GM12878 (cell line): ENCODE results near the gene FLII. TPM values are rescaled to one million over a fixed set of nuclear protein-coding genes. Genes with fewer than 3 reads are reported as not detected.

ENCODE experiments used
- ATAC-seq: fragments of 200-7000 bp; cut with Tn5 transposase; 3 replicates; pipeline ENCODE4 v1.9.1; 2020; ENCODE audit warnings: mild to moderate bottlenecking, moderate library complexity
- BruUV-seq: library from RNA; stranded (reverse); fragments of 400-500 nt; replicated peaks from 2 replicates; lab custom pipeline; 2021; lab: Mats Ljungman, UMichigan
- CTCF ChIA-PET: fragments of 300-600 bp; sonication (Branson Sonifier 250); formaldehyde crosslinking; extraction: SDS; loops from one replicate; lab custom pipeline; 2021; ENCODE audit warnings: inconsistent platforms; lab: Yijun Ruan, JAX
- POLR2A ChIA-PET: fragments of 350-600 bp; formaldehyde crosslinking; extraction: SDS; loops from one replicate; lab custom pipeline; 2021; ENCODE audit warnings: inconsistent platforms; lab: Charles Lee
- RAD21 ChIA-PET: fragments of 300-600 bp; sonication (Branson Sonifier 250); formaldehyde crosslinking; loops from one replicate; lab custom pipeline; 2023; ENCODE audit warnings: antibody characterized with exemption; ENCODE audit not compliant: unreplicated experiment; lab: Charles Lee
- SMC1A ChIA-PET: fragments of 300-600 bp; sonication (Branson Sonifier 250); formaldehyde crosslinking; loops from one replicate; lab custom pipeline; 2023; ENCODE audit not compliant: unreplicated experiment, uncharacterized antibody; lab: Charles Lee
- DNase-seq: peaks from one replicate; pipeline ENCODE4 v3.0.0-alpha.2; 2011; ENCODE audit warnings: low read depth, low spot score
- FAIRE-seq: peaks from 3 replicates; lab custom pipeline; 2011; peaks lifted over from hg19 to GRCh38; lab: Jason Lieb, UNC
- H2AFZ ChIP-seq: 2 replicates; pipeline ENCODE4 v1.6.0; 2011; ENCODE audit warnings: low read depth, low read length, control low read depth; ENCODE audit not compliant: control insufficient read depth
- H3K27ac ChIP-seq: 2 replicates; pipeline ENCODE4 v1.5.1; 2011; ENCODE audit warnings: control low read depth; ENCODE audit not compliant: control insufficient read depth, insufficient read depth
- H3K27me3 ChIP-seq, 2 experiments: replicated peaks in 1 of 2; 2 replicates each; pipeline versions ENCODE4 v1.6.0 to v1.6.1; 2011; ENCODE audit warnings: low read length in 1 of 2; ENCODE audit not compliant: control insufficient read depth in 2 of 2, insufficient read depth in 2 of 2
- H3K36me3 ChIP-seq, 2 experiments: 2 replicates each; pipeline ENCODE4 v1.5.1; 2011; ENCODE audit warnings: low read length in 1 of 2; ENCODE audit not compliant: control insufficient read depth in 2 of 2, insufficient read depth in 2 of 2
- H3K4me1 ChIP-seq: 2 replicates; pipeline ENCODE4 v1.6.1; 2011; ENCODE audit warnings: mild to moderate bottlenecking, low read length, moderate library complexity, mixed read lengths; ENCODE audit not compliant: control insufficient read depth, insufficient read depth
- H3K4me2 ChIP-seq: 2 replicates; pipeline ENCODE4 v1.6.0; 2011; ENCODE audit warnings: control low read depth; ENCODE audit not compliant: control insufficient read depth, insufficient read depth
- H3K4me3 ChIP-seq: fragments of 200-600 bp; sonication (generic); 2 replicates; pipeline ENCODE4 v1.5.1; 2016
- H3K79me2 ChIP-seq: 2 replicates; pipeline ENCODE4 v1.6.0; 2011; ENCODE audit warnings: low read length; ENCODE audit not compliant: control insufficient read depth, insufficient read depth
- H3K9ac ChIP-seq: 2 replicates; pipeline ENCODE4 v1.8.0; 2011; ENCODE audit warnings: low read length, control low read depth, mixed read lengths; ENCODE audit not compliant: control insufficient read depth, insufficient read depth
- H3K9me3 ChIP-seq: replicated peaks from 3 replicates; pipeline ENCODE4 v1.5.1; 2011; ENCODE audit warnings: mild to moderate bottlenecking, low read length; ENCODE audit not compliant: control insufficient read depth, insufficient read depth
- H4K20me1 ChIP-seq: 2 replicates; pipeline ENCODE4 v1.6.0; 2011; ENCODE audit not compliant: control insufficient read depth, insufficient read depth
- BRCA1 ChIP-seq: IDR thresholded peaks from 2 replicates; pipeline ENCODE4 v1.6.1; 2011; ENCODE audit warnings: low read depth, low read length, improper control_type of control experiment
- HDGF ChIP-seq: fragments of 450-650 bp; IDR thresholded peaks from 2 replicates; pipeline ENCODE4 v1.6.1; 2016; ENCODE audit warnings: antibody characterized with exemption
- KAT2A ChIP-seq: conservative IDR thresholded peaks from 2 replicates; pipeline ENCODE4 v1.6.1; 2011; ENCODE audit warnings: low read depth, low read length; ENCODE audit not compliant: control insufficient read depth
- MEF2A ChIP-seq: IDR thresholded peaks from 2 replicates; pipeline ENCODE4 v1.6.1; 2011; ENCODE audit warnings: low read depth, mild to moderate bottlenecking, low read length, moderate library complexity; ENCODE audit not compliant: insufficient read depth
- MYC ChIP-seq: IDR thresholded peaks from 2 replicates; pipeline ENCODE4 v1.6.1; 2011; ENCODE audit warnings: mild to moderate bottlenecking, low read length, moderate library complexity, inconsistent platforms; ENCODE audit not compliant: insufficient read depth, insufficient replicate concordance, insufficient read length, severe bottlenecking
- NBN ChIP-seq: fragments of 450-650 bp; IDR thresholded peaks from 2 replicates; pipeline ENCODE4 v1.6.1; 2016
- NR2C2 ChIP-seq: IDR thresholded peaks from 2 replicates; pipeline ENCODE4 v1.6.1; 2011; ENCODE audit warnings: borderline replicate concordance, low read depth; ENCODE audit not compliant: control insufficient read depth, insufficient read length
- NR2F1 ChIP-seq: fragments of 450-650 bp; conservative IDR thresholded peaks from 2 replicates; pipeline ENCODE4 v1.6.1; 2017; ENCODE audit warnings: mild to moderate bottlenecking
- RCOR1 ChIP-seq: conservative IDR thresholded peaks from 2 replicates; pipeline ENCODE4 v1.6.1; 2012; ENCODE audit warnings: low read depth, low read length, improper control_type of control experiment
- RFX5 ChIP-seq: IDR thresholded peaks from 2 replicates; pipeline ENCODE4 v1.6.1; 2011; ENCODE audit warnings: low read depth, low read length, improper control_type of control experiment
- WGBS: methylation state at CpG from one replicate; pipeline ENCODE4 v1.1.6; 2016; ENCODE audit warnings: low lambda C conversion rate; ENCODE audit not compliant: insufficient replicate concordance, insufficient coverage; ENCODE audit errors: missing lambda C conversion rate; 5-methylcytosine and 5-hydroxymethylcytosine counted together
- in situ Hi-C: fragments of 300-500 bp; cut with MboI; formaldehyde crosslinking; loops from 9 replicates; pipeline ENCODE4 v1.14.3; 2018; ENCODE audit warnings: mixed read lengths
- intact Hi-C: fragments of 100-400 bp; cut with micrococcal nuclease; formaldehyde crosslinking; loops from one replicate; pipeline ENCODE4 v1.14.2; 2022; ENCODE audit not compliant: unreplicated experiment
- polyA plus RNA-seq, 11 experiments: library from polyadenylated mRNA; depleted of rRNA in 4 of 11; unstranded in 6 of 11; stranded (reverse) in 5 of 11; fragments of >200 nt; fragmentation: Nextera tagmentation in 4 of 11; fragmentation: Illumina TruSeq in 1 of 11; extraction: Ambion mirVana in 4 of 11; extraction: Trizol in 1 of 11; gene quantifications; 1 replicate in 1 of 11; 2 replicates in 10 of 11; pipeline versions ENCODE4 v1.2.1 to v1.2.3, GENCODE V29; 2011 to 2016; ENCODE audit warnings: inconsistent platforms in 2 of 11, missing spikeins in 2 of 11, low read depth in 1 of 11
- total RNA-seq, 4 experiments: library from RNA; depleted of rRNA in 3 of 4; stranded (reverse); fragments of >200 nt in 3 of 4; fragmentation: Illumina TruSeq in 1 of 4; extraction: Trizol in 1 of 4; gene quantifications; 2 replicates each; pipeline versions ENCODE4 v1.2.1 to v1.2.3, GENCODE V29; 2013 to 2021
- TF ChIP-seq, protein P1 (sequence below): fragments of 450-650 bp; IDR thresholded peaks from 2 replicates; pipeline ENCODE4 v1.6.1; 2017; ENCODE audit warnings: mild to moderate bottlenecking, moderate library complexity
- TF ChIP-seq, protein P2 (sequence below): IDR thresholded peaks from 2 replicates; pipeline ENCODE4 v1.6.1; 2011; ENCODE audit warnings: low read depth, mild to moderate bottlenecking, low read length, moderate library complexity, borderline replicate concordance; ENCODE audit errors: extremely low read depth
- TF ChIP-seq, protein P3 (sequence below): fragments of 450-650 bp; IDR thresholded peaks from 2 replicates; pipeline ENCODE4 v1.6.1; 2014; ENCODE audit warnings: mild to moderate bottlenecking
- TF ChIP-seq, protein P4 (sequence below): fragments of 450-650 bp; IDR thresholded peaks from 2 replicates; pipeline ENCODE4 v1.6.1; 2016; ENCODE audit warnings: mild to moderate bottlenecking

FLII gene
- total and polyA plus RNA-seq, 10 of the 15 experiments (the other 5 are each of a cell fraction or from before 2014, with no cell fraction given): 22.2 to 200 (median 121) TPM

DNA sequence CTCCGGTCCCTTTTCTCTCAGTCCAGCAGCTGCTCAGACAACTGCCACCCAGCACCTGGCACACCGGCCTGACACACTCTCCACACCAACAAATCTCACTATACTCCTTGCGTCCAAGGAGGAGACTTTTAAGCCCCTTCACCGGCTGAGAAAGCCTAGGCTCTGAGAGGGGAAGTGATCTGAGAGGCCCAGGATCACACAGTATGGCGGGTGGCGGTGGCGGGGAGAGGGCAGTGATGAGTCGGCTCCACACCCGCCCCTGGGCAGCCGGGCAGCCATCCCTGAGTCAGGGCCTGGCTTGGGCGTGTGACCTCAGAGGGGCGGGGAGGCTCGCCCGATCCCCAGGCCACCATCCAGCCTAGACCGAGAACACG is 569 bp downstream of the FLII start (continued):
- TF ChIP-seq, protein P1, sequence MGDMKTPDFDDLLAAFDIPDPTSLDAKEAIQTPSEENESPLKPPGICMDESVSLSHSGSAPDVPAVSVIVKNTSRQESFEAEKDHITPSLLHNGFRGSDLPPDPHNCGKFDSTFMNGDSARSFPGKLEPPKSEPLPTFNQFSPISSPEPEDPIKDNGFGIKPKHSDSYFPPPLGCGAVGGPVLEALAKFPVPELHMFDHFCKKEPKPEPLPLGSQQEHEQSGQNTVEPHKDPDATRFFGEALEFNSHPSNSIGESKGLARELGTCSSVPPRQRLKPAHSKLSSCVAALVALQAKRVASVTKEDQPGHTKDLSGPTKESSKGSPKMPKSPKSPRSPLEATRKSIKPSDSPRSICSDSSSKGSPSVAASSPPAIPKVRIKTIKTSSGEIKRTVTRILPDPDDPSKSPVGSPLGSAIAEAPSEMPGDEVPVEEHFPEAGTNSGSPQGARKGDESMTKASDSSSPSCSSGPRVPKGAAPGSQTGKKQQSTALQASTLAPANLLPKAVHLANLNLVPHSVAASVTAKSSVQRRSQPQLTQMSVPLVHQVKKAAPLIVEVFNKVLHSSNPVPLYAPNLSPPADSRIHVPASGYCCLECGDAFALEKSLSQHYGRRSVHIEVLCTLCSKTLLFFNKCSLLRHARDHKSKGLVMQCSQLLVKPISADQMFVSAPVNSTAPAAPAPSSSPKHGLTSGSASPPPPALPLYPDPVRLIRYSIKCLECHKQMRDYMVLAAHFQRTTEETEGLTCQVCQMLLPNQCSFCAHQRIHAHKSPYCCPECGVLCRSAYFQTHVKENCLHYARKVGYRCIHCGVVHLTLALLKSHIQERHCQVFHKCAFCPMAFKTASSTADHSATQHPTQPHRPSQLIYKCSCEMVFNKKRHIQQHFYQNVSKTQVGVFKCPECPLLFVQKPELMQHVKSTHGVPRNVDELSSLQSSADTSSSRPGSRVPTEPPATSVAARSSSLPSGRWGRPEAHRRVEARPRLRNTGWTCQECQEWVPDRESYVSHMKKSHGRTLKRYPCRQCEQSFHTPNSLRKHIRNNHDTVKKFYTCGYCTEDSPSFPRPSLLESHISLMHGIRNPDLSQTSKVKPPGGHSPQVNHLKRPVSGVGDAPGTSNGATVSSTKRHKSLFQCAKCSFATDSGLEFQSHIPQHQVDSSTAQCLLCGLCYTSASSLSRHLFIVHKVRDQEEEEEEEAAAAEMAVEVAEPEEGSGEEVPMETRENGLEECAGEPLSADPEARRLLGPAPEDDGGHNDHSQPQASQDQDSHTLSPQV: no peak
- TF ChIP-seq, protein P2, sequence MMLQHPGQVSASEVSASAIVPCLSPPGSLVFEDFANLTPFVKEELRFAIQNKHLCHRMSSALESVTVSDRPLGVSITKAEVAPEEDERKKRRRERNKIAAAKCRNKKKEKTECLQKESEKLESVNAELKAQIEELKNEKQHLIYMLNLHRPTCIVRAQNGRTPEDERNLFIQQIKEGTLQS: no peak
- TF ChIP-seq KAT2A: no peak

DNA sequence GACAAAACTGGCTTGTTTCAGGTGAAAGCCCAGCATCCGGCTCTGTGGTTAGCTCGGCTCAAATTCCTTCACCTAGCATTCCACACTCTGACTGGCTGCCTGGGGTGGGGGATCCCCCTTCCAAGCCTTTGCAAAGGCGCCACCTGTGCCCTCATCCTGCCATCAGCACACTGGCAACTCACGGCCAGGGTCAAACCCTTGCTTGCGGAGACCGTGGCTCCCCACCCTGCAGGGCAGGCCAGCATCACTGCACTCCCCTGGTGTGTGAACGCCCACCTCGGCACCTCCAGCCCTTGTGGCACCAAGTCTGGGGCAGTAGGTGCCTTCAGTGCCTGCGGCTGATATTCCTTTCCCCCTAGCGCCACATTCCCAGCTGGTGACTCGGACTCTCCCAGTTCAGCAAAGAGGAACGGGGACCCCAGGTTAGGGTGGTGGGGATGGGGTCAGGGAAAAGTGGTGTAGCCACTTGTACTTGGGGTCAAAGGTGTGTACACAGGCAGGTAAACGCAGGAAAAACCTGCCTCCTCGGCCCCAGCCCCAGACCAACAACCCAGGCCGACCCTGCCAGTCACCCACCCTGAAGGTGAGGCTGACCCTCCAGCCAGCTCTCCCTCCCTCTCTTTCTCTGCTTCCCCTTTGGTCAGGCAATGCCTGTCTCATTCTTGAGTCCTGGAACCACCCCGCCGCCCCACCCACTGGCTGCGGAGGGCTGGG is 1.1 kb downstream of the FLII start:
- Histone ChIP-seq H3K9me3 (no peaks in the 10 kb centered on the region), H4K20me1 (no peaks in the 10 kb centered on the region), H3K27me3 (no peaks in the 10 kb centered on the region), H3K4me1 (peaks cover 21% of the 10 kb centered on the region), H3K4me2 (peak overlapping the region; percentile 77), H3K36me3 (peaks cover 11 to 12% of the 10 kb centered on the region in 2 experiments; a peak in 3 of 4 replicates), H3K4me3 (peak overlapping the region; percentile 97), H3K79me2 (peaks cover 14% of the 10 kb centered on the region), H3K27ac (peak overlapping the region; percentile 89), H2AFZ (peak overlapping the region; percentile 96; the same call in 1 of the 2 replicates), H3K9ac (peak overlapping the region; percentile 89)
- ChIA-PET CTCF (interaction anchor here (0.5 to 1.4 kb wide), 3 partner anchors 8 to 67 kb away, joined by 4 to 6 read pairs (median 5); no protein-coding TSS in a partner anchor), POLR2A (interaction anchor here (0.5 kb wide), 1 partner anchor 41 kb away, joined by 3 read pairs; no protein-coding TSS in a partner anchor), RAD21 (no interaction called here), SMC1A (no interaction called here)
- no TSS peak for BruUV-seq
- DNase-seq (no peak), ATAC-seq (peak; percentile 32), FAIRE-seq (no peak)
- WGBS: 18% methylated on average over 18 of the region's 18 CpGs
- intact Hi-C loops (no loop called here), in situ Hi-C loops (no loop called here)
- TF ChIP-seq NR2F1 (0 out of 2 replicates have a peak, but pooled peaks have one; percentile 14), HDGF (0 out of 2 replicates have a peak, but pooled peaks have one; percentile 48), NBN (peak; percentile 27; the same call in 1 of the 2 replicates), BRCA1 (no peak), RFX5 (no peak), MYC (no peak), KAT2A (no peak), NR2C2 (no peak), RCOR1 (no peak), MEF2A (no peak)
- TF ChIP-seq, protein P3, sequence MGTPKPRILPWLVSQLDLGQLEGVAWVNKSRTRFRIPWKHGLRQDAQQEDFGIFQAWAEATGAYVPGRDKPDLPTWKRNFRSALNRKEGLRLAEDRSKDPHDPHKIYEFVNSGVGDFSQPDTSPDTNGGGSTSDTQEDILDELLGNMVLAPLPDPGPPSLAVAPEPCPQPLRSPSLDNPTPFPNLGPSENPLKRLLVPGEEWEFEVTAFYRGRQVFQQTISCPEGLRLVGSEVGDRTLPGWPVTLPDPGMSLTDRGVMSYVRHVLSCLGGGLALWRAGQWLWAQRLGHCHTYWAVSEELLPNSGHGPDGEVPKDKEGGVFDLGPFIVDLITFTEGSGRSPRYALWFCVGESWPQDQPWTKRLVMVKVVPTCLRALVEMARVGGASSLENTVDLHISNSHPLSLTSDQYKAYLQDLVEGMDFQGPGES: no peak
- TF ChIP-seq, protein P4, sequence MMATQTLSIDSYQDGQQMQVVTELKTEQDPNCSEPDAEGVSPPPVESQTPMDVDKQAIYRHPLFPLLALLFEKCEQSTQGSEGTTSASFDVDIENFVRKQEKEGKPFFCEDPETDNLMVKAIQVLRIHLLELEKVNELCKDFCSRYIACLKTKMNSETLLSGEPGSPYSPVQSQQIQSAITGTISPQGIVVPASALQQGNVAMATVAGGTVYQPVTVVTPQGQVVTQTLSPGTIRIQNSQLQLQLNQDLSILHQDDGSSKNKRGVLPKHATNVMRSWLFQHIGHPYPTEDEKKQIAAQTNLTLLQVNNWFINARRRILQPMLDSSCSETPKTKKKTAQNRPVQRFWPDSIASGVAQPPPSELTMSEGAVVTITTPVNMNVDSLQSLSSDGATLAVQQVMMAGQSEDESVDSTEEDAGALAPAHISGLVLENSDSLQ: peak; percentile 31; the same call in 1 of the 2 replicates
